ENCODE results near the gene PBX3. TPM values are rescaled to one million over a fixed set of nuclear protein-coding genes. Genes with fewer than 3 reads are reported as not detected.

PBX3 gene
- total RNA-seq, 1 donor from 2014 or later, result 37.6 TPM

DNA sequence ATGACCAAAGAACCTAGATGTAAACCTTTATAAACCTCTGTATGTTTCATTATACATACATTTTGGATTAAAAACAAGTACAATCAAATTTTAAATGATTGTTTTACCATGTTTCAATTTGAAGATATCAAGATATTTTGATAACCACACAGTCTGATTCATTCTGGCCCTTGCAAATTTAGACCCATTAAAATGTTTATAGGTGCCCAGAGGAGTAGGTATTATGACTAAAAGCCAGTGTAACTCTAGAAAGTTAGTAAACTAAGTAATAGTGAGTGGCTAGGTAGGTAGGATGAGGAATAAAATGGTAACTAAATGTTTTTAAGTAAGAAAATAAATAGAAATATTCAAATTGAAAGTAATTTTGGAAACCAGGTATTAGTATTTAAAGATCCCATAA is 165.5 kb downstream of the PBX3 start:
- TF ChIP-seq CTCF (IDR thresholded peaks at IDR 0.05; ENCODE audit: unreplicated experiment), result no peak
- H3K4me3 Mint-ChIP-seq (ENCODE audit: unreplicated experiment), result no peak overlapping the region
- H3K9me3 Mint-ChIP-seq (ENCODE audit: unreplicated experiment), result no peaks in the 10 kb centered on the region
- H3K36me3 Mint-ChIP-seq (ENCODE audit: low read depth, unreplicated experiment), result no peaks in the 10 kb centered on the region
- peaks cover 2% of the 10 kb centered on the region for H3K27me3 Mint-ChIP-seq (ENCODE audit: unreplicated experiment)
- DNase-seq (ENCODE audit: low spot score), result no peak
- H3K4me1 Mint-ChIP-seq (ENCODE audit: unreplicated experiment), result peaks cover 17% of the 10 kb centered on the region
- no peak overlapping the region for H3K27ac Mint-ChIP-seq (ENCODE audit: unreplicated experiment)

DNA sequence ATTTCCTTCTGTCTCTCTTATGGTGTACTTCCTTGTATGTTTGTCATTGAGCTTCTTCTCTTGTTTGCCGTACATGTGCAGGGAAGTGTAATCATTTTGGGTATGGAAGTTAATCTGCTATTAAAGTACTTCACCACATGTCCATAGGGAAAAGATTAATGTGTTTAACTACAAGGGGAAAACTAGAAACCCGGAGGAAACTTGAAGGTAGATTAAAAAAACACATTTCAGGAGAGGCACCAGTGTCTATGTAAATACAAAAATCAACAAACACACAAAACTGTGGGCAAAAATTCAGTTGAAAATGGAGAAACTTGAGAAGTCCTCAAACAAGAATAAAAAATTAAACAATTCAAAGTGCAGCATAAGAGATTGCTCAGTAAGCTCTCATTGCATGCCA is 166.4 kb downstream of the PBX3 start:
- peaks cover 2% of the 10 kb centered on the region for H3K27me3 Mint-ChIP-seq (ENCODE audit: unreplicated experiment)
- no peak overlapping the region for H3K27ac Mint-ChIP-seq (ENCODE audit: unreplicated experiment)
- DNase-seq (ENCODE audit: low spot score), result no peak

DNA sequence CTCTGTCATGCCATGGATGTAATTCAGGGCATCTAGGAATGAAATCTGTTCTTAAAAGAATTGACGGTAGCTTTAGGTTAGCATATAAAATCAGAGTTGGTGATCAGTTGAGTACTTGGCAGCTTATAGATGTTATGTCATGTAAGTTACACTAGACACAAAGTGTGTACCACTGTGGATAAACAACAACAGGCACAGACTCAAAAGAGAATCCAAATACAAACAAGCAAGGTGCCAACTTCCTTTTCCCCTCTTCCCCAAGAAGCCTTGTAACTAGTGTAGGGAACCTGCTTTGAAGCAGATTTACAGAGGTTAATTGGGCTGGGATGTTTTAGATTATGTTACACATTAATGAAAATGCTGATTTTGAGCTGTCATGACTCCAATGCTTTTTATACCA is 167.2 kb downstream of the PBX3 start:
- H3K4me3 Mint-ChIP-seq (ENCODE audit: unreplicated experiment), result no peak overlapping the region
- no peaks in the 10 kb centered on the region for H3K36me3 Mint-ChIP-seq (ENCODE audit: low read depth, unreplicated experiment)
- no peak for DNase-seq (ENCODE audit: low spot score)
- H3K27ac Mint-ChIP-seq (ENCODE audit: unreplicated experiment), result no peak overlapping the region
- peaks cover 2% of the 10 kb centered on the region for H3K27me3 Mint-ChIP-seq (ENCODE audit: unreplicated experiment)
- no peak for TF ChIP-seq CTCF (IDR thresholded peaks at IDR 0.05; ENCODE audit: unreplicated experiment)
- H3K4me1 Mint-ChIP-seq (ENCODE audit: unreplicated experiment), result peaks cover 7% of the 10 kb centered on the region
- no peaks in the 10 kb centered on the region for H3K9me3 Mint-ChIP-seq (ENCODE audit: unreplicated experiment)

More for the DNA sequence above, 166.4 kb downstream of the PBX3 start:
- no peaks in the 10 kb centered on the region for H3K9me3 Mint-ChIP-seq (ENCODE audit: unreplicated experiment)
- H3K4me3 Mint-ChIP-seq (ENCODE audit: unreplicated experiment), result no peak overlapping the region
- no peaks in the 10 kb centered on the region for H3K36me3 Mint-ChIP-seq (ENCODE audit: low read depth, unreplicated experiment)
- TF ChIP-seq CTCF (IDR thresholded peaks at IDR 0.05; ENCODE audit: unreplicated experiment), result no peak
- peaks cover 10% of the 10 kb centered on the region for H3K4me1 Mint-ChIP-seq (ENCODE audit: unreplicated experiment)

DNA sequence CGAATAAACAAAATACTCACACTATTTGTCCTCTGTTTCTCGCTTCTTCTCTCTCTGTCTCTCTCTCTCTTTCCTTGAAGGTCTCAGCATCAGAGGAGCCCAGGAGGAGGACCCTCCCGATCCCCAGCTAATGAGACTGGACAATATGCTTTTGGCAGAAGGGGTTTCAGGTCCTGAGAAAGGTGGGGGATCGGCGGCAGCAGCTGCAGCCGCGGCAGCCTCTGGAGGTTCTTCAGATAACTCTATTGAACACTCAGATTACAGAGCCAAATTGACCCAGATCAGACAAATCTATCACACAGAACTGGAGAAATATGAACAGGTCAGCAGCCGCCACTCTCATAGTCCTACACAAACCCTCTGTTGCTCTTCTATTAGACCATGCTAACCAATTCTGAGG is 168.4 kb downstream of the PBX3 start:
- Mint-ChIP-seq H3K27me3 (ENCODE audit: unreplicated experiment) (peaks cover 2% of the 10 kb centered on the region), H3K4me3 (ENCODE audit: unreplicated experiment) (no peak overlapping the region), H3K27ac (ENCODE audit: unreplicated experiment) (no peak overlapping the region), H3K9me3 (ENCODE audit: unreplicated experiment) (no peaks in the 10 kb centered on the region), H3K4me1 (ENCODE audit: unreplicated experiment) (peaks cover 7% of the 10 kb centered on the region), H3K36me3 (ENCODE audit: low read depth, unreplicated experiment) (no peaks in the 10 kb centered on the region)
- no peak for TF ChIP-seq CTCF (IDR thresholded peaks at IDR 0.05; ENCODE audit: unreplicated experiment)
- no peak for DNase-seq (ENCODE audit: low spot score)

DNA sequence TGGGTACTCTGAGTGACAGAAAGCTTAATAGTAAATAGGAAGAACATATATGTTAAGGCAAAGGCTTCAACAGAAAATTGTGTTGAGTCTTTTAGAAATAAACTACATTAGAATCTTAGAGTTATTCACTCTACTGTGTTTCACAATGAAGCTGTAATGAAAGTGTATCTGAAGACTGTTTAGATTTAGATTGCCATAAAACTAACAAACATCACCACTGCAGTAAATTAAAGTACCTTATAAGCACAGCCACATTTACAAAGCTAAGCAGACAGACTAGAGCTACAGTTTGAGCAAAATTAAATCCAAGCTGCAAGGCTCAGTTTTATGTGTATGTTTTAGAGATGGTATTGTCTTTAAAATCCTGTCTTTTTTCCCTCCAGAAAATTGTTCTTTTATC is 172.4 kb downstream of the PBX3 start:
- Mint-ChIP-seq H3K27ac (ENCODE audit: unreplicated experiment) (no peak overlapping the region), H3K27me3 (ENCODE audit: unreplicated experiment) (peaks cover 2% of the 10 kb centered on the region), H3K9me3 (ENCODE audit: unreplicated experiment) (no peaks in the 10 kb centered on the region), H3K36me3 (ENCODE audit: low read depth, unreplicated experiment) (no peaks in the 10 kb centered on the region), H3K4me3 (ENCODE audit: unreplicated experiment) (no peak overlapping the region), H3K4me1 (ENCODE audit: unreplicated experiment) (peaks cover 1% of the 10 kb centered on the region)
- DNase-seq (ENCODE audit: low spot score), result no peak
- no peak for TF ChIP-seq CTCF (IDR thresholded peaks at IDR 0.05; ENCODE audit: unreplicated experiment)

Data from endothelial cell (in vitro differentiated cells).